Measurements from ENCODE around the gene SLC41A2. TPM values are rescaled to one million over a fixed set of nuclear protein-coding genes. Genes with fewer than 3 reads are reported as not detected.

Gene SLC41A2
- total RNA-seq, 2 donors from 2014 or later = 29.0 to 58.6 TPM

- 57 to 58% methylated on average over 2 of the region's 2 CpGs for WGBS, 2 donors
- no peak overlapping the region for H3K4me3 ChIP-seq
- ATAC-seq (no peak), DNase-seq (no peak)
- TF ChIP-seq POLR2A (IDR thresholded peaks at IDR 0.05) (no peak), CTCF (IDR thresholded peaks at IDR 0.05) (no peak)
- intact Hi-C loops (cut with DNase I) = no loop called here
- H3K27ac ChIP-seq = no peak overlapping the region
- peaks cover 0 to 3% of the 10 kb centered on the region in 2 donors for H3K36me3 ChIP-seq (replicated peaks in 1 of 2; ENCODE audit: insufficient read depth in 1 of 2, low read depth in 2 of 2)
- H3K27me3 ChIP-seq = no peaks in the 10 kb centered on the region
- peaks cover 23% of the 10 kb centered on the region for H3K4me1 ChIP-seq
- no peaks in the 10 kb centered on the region for H3K9me3 ChIP-seq
Measured at GRCh38 chr12:104929368-104929767, 28.7 kb downstream of the SLC41A2 start.

GRCh38 chr12:104928036-104928745 is 29.9 kb downstream of the SLC41A2 start:
- intact Hi-C loops (cut with DNase I) = no loop called here

GRCh38 chr12:104925501-104925900 is 32.6 kb downstream of the SLC41A2 start:
- TF ChIP-seq CTCF (IDR thresholded peaks at IDR 0.05) (no peak), POLR2A (IDR thresholded peaks at IDR 0.05) (no peak)
- H3K27me3 ChIP-seq = no peaks in the 10 kb centered on the region
- intact Hi-C loops (cut with DNase I) = no loop called here
- no peak for DNase-seq
- H3K36me3 ChIP-seq (replicated peaks in 1 of 2; ENCODE audit: insufficient read depth in 1 of 2, low read depth in 2 of 2) = peaks cover 0 to 3% of the 10 kb centered on the region in 2 donors
- H3K4me3 ChIP-seq = no peak overlapping the region
- no peak overlapping the region for H3K27ac ChIP-seq
- peaks cover 7% of the 10 kb centered on the region for H3K4me1 ChIP-seq
- peaks cover 0 to 7% (median 0%) of the 10 kb centered on the region in 3 donors for H3K9me3 ChIP-seq
- ATAC-seq = no peak
- 89 to 94% methylated on average over 7 of the region's 7 CpGs for WGBS, 2 donors

More at GRCh38 chr12:104928036-104928745, 29.9 kb downstream of the SLC41A2 start:
- no peak for ATAC-seq
- TF ChIP-seq POLR2A (IDR thresholded peaks at IDR 0.05) = no peak
- no peak for TF ChIP-seq CTCF (IDR thresholded peaks at IDR 0.05)
- Histone ChIP-seq H3K27me3 (no peaks in the 10 kb centered on the region), H3K9me3 (no peaks in the 10 kb centered on the region), H3K4me3 (no peak overlapping the region), H3K4me1 (peaks cover 23% of the 10 kb centered on the region), H3K27ac (no peak overlapping the region), H3K36me3 (replicated peaks in 1 of 2; ENCODE audit: insufficient read depth in 1 of 2, low read depth in 2 of 2) (peaks cover 0 to 3% of the 10 kb centered on the region in 2 donors)
- 87 to 92% methylated on average over 7 of the region's 7 CpGs for WGBS, 2 donors
- no peak for DNase-seq

- Histone ChIP-seq H3K4me3 (no peak overlapping the region), H3K27ac (no peak overlapping the region), H3K27me3 (no peaks in the 10 kb centered on the region), H3K4me1 (no peaks in the 10 kb centered on the region), H3K36me3 (replicated peaks in 1 of 2; ENCODE audit: insufficient read depth in 1 of 2, low read depth in 2 of 2) (no peaks in the 10 kb centered on the region), H3K9me3 (peaks cover 0 to 7% (median 0%) of the 10 kb centered on the region in 3 donors)
- TF ChIP-seq POLR2A (IDR thresholded peaks at IDR 0.05) (no peak), CTCF (IDR thresholded peaks at IDR 0.05) (no peak)
- ATAC-seq (no peak), DNase-seq (no peak)
- intact Hi-C loops (cut with DNase I) = no loop called here
Measured at GRCh38 chr12:104921340-104921739, 36.8 kb downstream of the SLC41A2 start.

- intact Hi-C loops (cut with DNase I) = no loop called here
- Histone ChIP-seq H3K27me3 (no peaks in the 10 kb centered on the region), H3K36me3 (replicated peaks in 1 of 2; ENCODE audit: insufficient read depth in 1 of 2, low read depth in 2 of 2) (no peaks in the 10 kb centered on the region), H3K4me3 (no peak overlapping the region), H3K4me1 (no peaks in the 10 kb centered on the region), H3K9me3 (no peaks in the 10 kb centered on the region), H3K27ac (no peak overlapping the region)
- DNase-seq = no peak
- TF ChIP-seq POLR2A (IDR thresholded peaks at IDR 0.05) = no peak
- 85 to 88% methylated on average over 4 of the region's 4 CpGs for WGBS, 2 donors
- no peak for ATAC-seq
Measured at GRCh38 chr12:104911942-104912341, 46.1 kb downstream of the SLC41A2 start.

Measured in body of pancreas (tissue), 4 donors.